H1 (cell line): ENCODE data around the gene CDT1. TPM values are rescaled to one million over a fixed set of nuclear protein-coding genes. Genes with fewer than 3 reads are reported as not detected.

Experiments
- CTCF ChIA-PET: fragments of 300-600 bp; sonication (Branson Sonifier 250); formaldehyde crosslinking; loops from one replicate; lab custom pipeline; 2021; ENCODE audit not compliant: partially characterized antibody; lab: Charles Lee
- POLR2A ChIA-PET: fragments of 300-600 bp; sonication (Branson Sonifier 250); formaldehyde crosslinking; loops from one replicate; lab custom pipeline; 2021; ENCODE audit warnings: inconsistent platforms; ENCODE audit not compliant: partially characterized antibody; lab: Charles Lee
- DNase-seq, 2 experiments: peaks; one replicate each; pipeline versions ENCODE4 v3.0.0 to v3.0.0-alpha.2; 2010 to 2022; ENCODE audit warnings: low spot score in 2 of 2, low read depth in 1 of 2, mixed read lengths in 1 of 2
- FAIRE-seq: peaks from 2 replicates; lab custom pipeline; 2011; peaks lifted over from hg19 to GRCh38; lab: Jason Lieb, UNC
- H2AFZ ChIP-seq: 2 replicates; pipeline ENCODE4 v1.8.1; 2012; ENCODE audit warnings: low read length, inconsistent platforms
- H2AK5ac ChIP-seq: 2 replicates; pipeline ENCODE4 v1.6.1; 2013; ENCODE audit warnings: low read depth, low read length
- H2BK120ac ChIP-seq: replicated peaks from 2 replicates; pipeline ENCODE3; 2013; ENCODE audit warnings: low read depth, low read length, inconsistent platforms
- H2BK12ac ChIP-seq: 2 replicates; pipeline ENCODE4 v1.6.1; 2013; ENCODE audit warnings: low read depth, low read length
- H2BK15ac ChIP-seq: 2 replicates; pipeline ENCODE4 v1.6.1; 2013; ENCODE audit warnings: low read length
- H2BK20ac ChIP-seq: 2 replicates; pipeline ENCODE4 v1.6.1; 2013; ENCODE audit warnings: low read length
- H2BK5ac ChIP-seq: 2 replicates; pipeline ENCODE4 v1.6.1; 2013; ENCODE audit warnings: low read depth, low read length
- H3K14ac ChIP-seq: 2 replicates; pipeline ENCODE4 v1.6.1; 2013; ENCODE audit warnings: inconsistent platforms; ENCODE audit not compliant: insufficient read length
- H3K18ac ChIP-seq: 2 replicates; pipeline ENCODE4 v1.6.1; 2013; ENCODE audit warnings: low read length; ENCODE audit errors: extremely low read depth
- H3K23ac ChIP-seq: 2 replicates; pipeline ENCODE4 v1.6.1; 2013; ENCODE audit warnings: inconsistent platforms; ENCODE audit not compliant: insufficient read length
- H3K23me2 ChIP-seq: 2 replicates; pipeline ENCODE4 v1.6.1; 2013; ENCODE audit warnings: low read depth, low read length
- H3K27ac ChIP-seq: 2 replicates; pipeline ENCODE4 v1.6.1; 2011; ENCODE audit warnings: low read depth, low read length, inconsistent platforms
- H3K27me3 ChIP-seq, 4 experiments: replicated peaks in 1 of 4; 1 replicate in 1 of 4; 2 replicates in 3 of 4; pipeline versions ENCODE4 v1.6.1 to v1.8.1; 2011 to 2013; ENCODE audit warnings: low read length in 3 of 4, mild to moderate bottlenecking in 3 of 4, inconsistent platforms in 2 of 4, mixed read lengths in 2 of 4, moderate library complexity in 1 of 4; ENCODE audit not compliant: control insufficient read depth in 3 of 4, insufficient read depth in 3 of 4; ENCODE audit errors: extremely low read depth in 1 of 4
- H3K36me3 ChIP-seq, 4 experiments: 2 replicates each; pipeline versions ENCODE4 v1.6.1 to v1.8.1; 2011 to 2013; ENCODE audit warnings: mild to moderate bottlenecking in 4 of 4, low read length in 3 of 4, moderate library complexity in 2 of 4, control low read depth in 1 of 4, inconsistent platforms in 1 of 4; ENCODE audit not compliant: insufficient read depth in 4 of 4, control insufficient read depth in 2 of 4
- H3K4ac ChIP-seq: replicated peaks from 2 replicates; pipeline ENCODE3; 2013; ENCODE audit warnings: low read length, low read depth, mixed read lengths, inconsistent platforms; ENCODE audit not compliant: insufficient read length
- H3K4me1 ChIP-seq, 4 experiments: replicated peaks in 1 of 4; 1 replicate in 1 of 4; 2 replicates in 3 of 4; pipeline versions ENCODE4 v1.6.1 to v1.8.1; 2011 to 2013; ENCODE audit warnings: low read length in 3 of 4, inconsistent platforms in 2 of 4, mixed read lengths in 1 of 4; ENCODE audit not compliant: insufficient read depth in 4 of 4, control insufficient read depth in 3 of 4
- H3K4me2 ChIP-seq, 2 experiments: 2 replicates each; pipeline versions ENCODE4 v1.6.1 to v1.8.1; 2011 to 2013; ENCODE audit warnings: low read depth in 2 of 2, low read length in 2 of 2, control low read depth in 1 of 2, inconsistent platforms in 1 of 2, mild to moderate bottlenecking in 1 of 2; ENCODE audit not compliant: insufficient read depth in 1 of 2
- H3K4me3 ChIP-seq, 4 experiments: fragments of 200-600, 300-600 bp in 1 of 4; sonication (generic), shearing (Covaris generic), sonication (Bioruptor Twin) in 1 of 4; 2 replicates each; pipeline versions ENCODE4 v1.5.1 to v1.8.1; 2011 to 2016; ENCODE audit warnings: low read length in 4 of 4, low read depth in 3 of 4, control low read depth in 2 of 4, inconsistent platforms in 2 of 4, mild to moderate bottlenecking in 2 of 4, mixed read lengths in 1 of 4, moderate library complexity in 1 of 4; ENCODE audit not compliant: insufficient read depth in 2 of 4; ENCODE audit errors: extremely low read depth in 1 of 4
- H3K56ac ChIP-seq: replicated peaks from 2 replicates; pipeline ENCODE3; 2013; ENCODE audit warnings: low read depth, mild to moderate bottlenecking, mixed read lengths, low read length, inconsistent platforms; ENCODE audit not compliant: insufficient read length
- H3K79me1 ChIP-seq: 2 replicates; pipeline ENCODE4 v1.6.1; 2013; ENCODE audit warnings: low read depth, low read length, control low read depth
- H3K79me2 ChIP-seq, 2 experiments: 2 replicates each; pipeline versions ENCODE4 v1.6.1 to v1.8.1; 2012 to 2013; ENCODE audit warnings: low read length in 2 of 2, mild to moderate bottlenecking in 2 of 2, inconsistent platforms in 1 of 2; ENCODE audit not compliant: insufficient read depth in 2 of 2, control insufficient read depth in 1 of 2
- H3K9ac ChIP-seq, 4 experiments: replicated peaks in 1 of 4; 1 replicate in 1 of 4; 2 replicates in 3 of 4; pipeline versions ENCODE4 v1.6.1 to v1.8.1; 2011 to 2013; ENCODE audit warnings: low read depth in 3 of 4, low read length in 3 of 4, control low read depth in 2 of 4, mild to moderate bottlenecking in 2 of 4, moderate library complexity in 2 of 4, inconsistent platforms in 1 of 4; ENCODE audit errors: extremely low read depth in 1 of 4
- H3K9me3 ChIP-seq, 2 experiments: 2 replicates each; pipeline versions ENCODE4 v1.6.1 to v1.8.1; 2012 to 2013; ENCODE audit warnings: mild to moderate bottlenecking in 2 of 2, moderate library complexity in 2 of 2, control low read depth in 1 of 2, inconsistent platforms in 1 of 2, low read depth in 1 of 2, low read length in 1 of 2, mixed read lengths in 1 of 2; ENCODE audit not compliant: insufficient read depth in 2 of 2
- H4K20me1 ChIP-seq, 2 experiments: replicated peaks in 1 of 2; 2 replicates each; pipeline versions ENCODE3 to v1.8.1; 2011 to 2013; ENCODE audit warnings: inconsistent platforms in 2 of 2, low read length in 2 of 2, mild to moderate bottlenecking in 1 of 2; ENCODE audit not compliant: insufficient read depth in 2 of 2, control insufficient read depth in 1 of 2
- H4K5ac ChIP-seq: 2 replicates; pipeline ENCODE4 v1.6.1; 2013; ENCODE audit warnings: low read length, low read depth, mixed read lengths, inconsistent platforms; ENCODE audit not compliant: insufficient read length
- H4K8ac ChIP-seq: 2 replicates; pipeline ENCODE4 v1.8.0; 2013; ENCODE audit warnings: mild to moderate bottlenecking, moderate library complexity, low read length, inconsistent platforms; ENCODE audit not compliant: insufficient read depth; ENCODE audit errors: extremely low read depth
- H4K91ac ChIP-seq: replicated peaks from 2 replicates; pipeline ENCODE3; 2013; ENCODE audit warnings: low read length, mixed read lengths, inconsistent platforms; ENCODE audit not compliant: insufficient read length
- CEBPB ChIP-seq: IDR thresholded peaks from 2 replicates; pipeline ENCODE4 v1.6.1; 2012; ENCODE audit warnings: low read depth, low read length
- CHD1 ChIP-seq: IDR thresholded peaks from 2 replicates; pipeline ENCODE4 v1.6.1; 2012; ENCODE audit warnings: low read depth, low read length, improper control_type of control experiment
- CREB1 ChIP-seq: IDR thresholded peaks from 2 replicates; pipeline ENCODE4 v1.6.1; 2012; ENCODE audit warnings: inconsistent platforms
- CTCF ChIP-seq, 3 experiments: IDR thresholded peaks; 1 replicate in 2 of 3; 2 replicates in 1 of 3; pipeline versions ENCODE4 v1.5.1 to v1.6.1; 2011; ENCODE audit warnings: low read length in 3 of 3, mild to moderate bottlenecking in 3 of 3, inconsistent platforms in 2 of 3, low read depth in 1 of 3, moderate library complexity in 1 of 3; ENCODE audit not compliant: insufficient read depth in 1 of 3; ENCODE audit errors: control extremely low read depth in 1 of 3
- EZH2 ChIP-seq: fragments of 200-600 bp; sonication (generic); IDR thresholded peaks from 2 replicates; pipeline ENCODE4 v1.7.1; 2012; ENCODE audit warnings: low read depth, mild to moderate bottlenecking, moderate library complexity, low read length, inconsistent platforms; ENCODE audit not compliant: severe bottlenecking
- RAD21 ChIP-seq, 2 experiments: IDR thresholded peaks in 1 of 2; conservative IDR thresholded peaks in 1 of 2; 2 replicates each; pipeline ENCODE4 v1.6.1; 2011; ENCODE audit warnings: low read depth in 2 of 2, low read length in 2 of 2, improper control_type of control experiment in 1 of 2, inconsistent platforms in 1 of 2, mild to moderate bottlenecking in 1 of 2, moderate library complexity in 1 of 2
- RBBP5 ChIP-seq: IDR thresholded peaks from 2 replicates; pipeline ENCODE4 v1.7.1; 2012; ENCODE audit warnings: low read depth, mild to moderate bottlenecking, inconsistent platforms, low read length, moderate library complexity, borderline replicate concordance
- SIX5 ChIP-seq: IDR thresholded peaks from 2 replicates; pipeline ENCODE4 v1.6.1; 2011; ENCODE audit warnings: mild to moderate bottlenecking, low read depth, low read length
- SP1 ChIP-seq: IDR thresholded peaks from 2 replicates; pipeline ENCODE4 v1.6.1; 2011; ENCODE audit warnings: low read depth, low read length
- WGBS, 2 experiments: shearing (Covaris generic) in 1 of 2; methylation state at CpG; one replicate each; pipeline versions ENCODE4 v1.1.6 to v1.1.7; 2013 to 2015; ENCODE audit warnings: low lambda C conversion rate in 2 of 2, mixed read lengths in 2 of 2, inconsistent platforms in 1 of 2, low coverage in 1 of 2, missing lambda C conversion rate in 1 of 2; ENCODE audit not compliant: insufficient replicate concordance in 2 of 2, insufficient coverage in 1 of 2, insufficient read length in 1 of 2; ENCODE audit errors: extremely low coverage in 1 of 2, missing lambda C conversion rate in 1 of 2; 5-methylcytosine and 5-hydroxymethylcytosine counted together
- polyA plus RNA-seq, 7 experiments: library from polyadenylated mRNA; depleted of rRNA in 3 of 7; stranded (reverse) in 5 of 7; unstranded in 2 of 7; fragments of >200 nt in 5 of 7; fragments of 200-250 nt in 2 of 7; gene quantifications; 1 replicate in 5 of 7; 2 replicates in 1 of 7; 4 replicates in 1 of 7; pipeline versions ENCODE4 v1.2.1 to v1.2.3, GENCODE V29; 2011 to 2013; ENCODE audit warnings: missing spikeins in 2 of 7, mixed read lengths in 2 of 7
- total RNA-seq: library from RNA; stranded (reverse); fragmentation: NEBNext Ultra II Directional; extraction: Animal tissue kit (Norgen Biotek cat#: 25700); gene quantifications from 2 replicates; pipeline ENCODE4 v1.2.1, GENCODE V29; 2021

CDT1 gene
- total and polyA plus RNA-seq, 2 of the 8 experiments (the other 6 are each of a cell fraction or from before 2014, with no cell fraction given), result 76.7 to 95.4 TPM

GRCh38 chr16:88857728-88858339, 54.2 kb downstream of the CDT1 start:
- ChIA-PET POLR2A (interaction anchor here (0.6 to 3.4 kb wide), 10 partner anchors 8 to 298 kb away, joined by 3 to 25 read pairs (median 4); partner anchors contain the start of gene APRT), CTCF (interaction anchor here (0.6 to 4.1 kb wide), 29 partner anchors 9 to 316 kb away, joined by 3 to 29 read pairs (median 5); partner anchors contain the start of genes APRT and PABPN1L)
- H4K20me1 ChIP-seq, result peaks cover 4 to 10% of the 10 kb centered on the region in 2 experiments
- no peak overlapping the region for H2BK12ac ChIP-seq
- H3K56ac ChIP-seq, result no peak overlapping the region
- H3K79me1 ChIP-seq, result peaks cover 4% of the 10 kb centered on the region; the same call in 1 of the 2 replicates
- peaks cover 0 to 12% of the 10 kb centered on the region in 2 experiments; a peak in 1 of 4 replicates for H3K79me2 ChIP-seq
- peak overlapping the region; percentile 60 to 96 (median 92) for H3K4me3 ChIP-seq
- no peak overlapping the region for H2AFZ ChIP-seq
- H3K27ac ChIP-seq, result no peak overlapping the region
- no peak overlapping the region for H2BK20ac ChIP-seq
- H3K9me3 ChIP-seq, result no peaks in the 10 kb centered on the region
- H3K14ac ChIP-seq, result no peak overlapping the region
- no peak overlapping the region for H2BK15ac ChIP-seq
- H3K23me2 ChIP-seq, result peaks cover 2% of the 10 kb centered on the region
- no peak overlapping the region for H3K23ac ChIP-seq
- H3K9ac ChIP-seq, result peak overlapping the region; percentile 56 to 77 (median 73); a peak in 6 of 7 replicates
- peaks cover 11 to 21% (median 15%) of the 10 kb centered on the region in 4 experiments for H3K36me3 ChIP-seq
- H4K91ac ChIP-seq, result no peak overlapping the region
- no peak overlapping the region for H2BK5ac ChIP-seq
- 28% methylated on average over 12 of the region's 12 CpGs; no CpG with 5 or more reads in 1 of the 2 experiments for WGBS, 2 experiments
- H3K4me1 ChIP-seq, result peaks cover 0 to 5% (median 3%) of the 10 kb centered on the region in 4 experiments; a peak in 5 of 7 replicates
- H4K5ac ChIP-seq, result no peak overlapping the region
- no peak overlapping the region for H2AK5ac ChIP-seq
- no peak overlapping the region for H3K4ac ChIP-seq
- no peak overlapping the region for H3K18ac ChIP-seq
- H3K27me3 ChIP-seq, result no peaks in the 10 kb centered on the region
- FAIRE-seq (no peak), DNase-seq (peak; percentile 27 to 80)
- no peak overlapping the region for H2BK120ac ChIP-seq
- peak overlapping the region; percentile 49 to 100 for H3K4me2 ChIP-seq
- peak overlapping the region; percentile 99; the same call in 1 of the 2 replicates for H4K8ac ChIP-seq
- TF ChIP-seq CREB1, result 0 out of 2 replicates have a peak, but pooled peaks have one; percentile 11
- no peak for TF ChIP-seq CHD1
- no peak for TF ChIP-seq EZH2
- TF ChIP-seq RBBP5, result no peak
- TF ChIP-seq CTCF (IDR thresholded peaks at IDR 0.05; ENCODE audit: control extremely low read depth in 1 of 3, insufficient read depth in 1 of 3, low read depth in 1 of 3, low read length in 3 of 3), result peak; percentile 60 to 76 (median 73)
- TF ChIP-seq SIX5, result no peak
- no peak for TF ChIP-seq CEBPB
- peak; percentile 45 to 54 for TF ChIP-seq RAD21 (IDR thresholded peaks at IDR 0.05 in 1 of 2, conservative IDR thresholded peaks at IDR 0.05 in 1 of 2; ENCODE audit: low read depth in 2 of 2, low read length in 2 of 2)
- no peak for TF ChIP-seq SP1
